Measurements from ENCODE around the gene PDC. TPM values are rescaled to one million over a fixed set of nuclear protein-coding genes. Genes with fewer than 3 reads are reported as not detected.

PDC gene
- total RNA-seq: 0.14 TPM
- polyA plus RNA-seq: 0.46 TPM
- long read RNA-seq, donor 1: 0 reads
- long read RNA-seq, donor 2: 0 reads
- long read RNA-seq, donor 3: 0 reads
- long read RNA-seq, donor 4: 0 reads
- long read RNA-seq, donor 5: 0 reads
- long read RNA-seq, donor 6: 0 reads
- long read RNA-seq, donor 7: 0 reads
- long read RNA-seq, donor 8: 0 reads
- long read RNA-seq, donor 9: 0 reads
- long read RNA-seq, donor 10: 0 reads

- DNase-seq (ENCODE audit: low read depth in 6 of 9, low spot score in 9 of 9): no peak
- Histone ChIP-seq H3K4me3 (ENCODE audit: low read length in 2 of 2) (no peak within 1 kb of the TSS), H3K27me3 (ENCODE audit: control insufficient read depth in 2 of 2, insufficient read depth in 1 of 2, low read length in 1 of 2) (no peaks in the 10 kb centered on the region), H3K4me1 (ENCODE audit: control insufficient read depth in 2 of 2, insufficient read depth in 2 of 2, low read length in 2 of 2) (no peaks in the 10 kb centered on the region), H3K9me3 (ENCODE audit: control insufficient read depth in 2 of 2, insufficient read depth in 1 of 2, low read length in 1 of 2) (no peaks in the 10 kb centered on the region), H3K27ac (ENCODE audit: low read depth in 1 of 2, low read length in 1 of 2) (no peak within 1 kb of the TSS), H3K36me3 (ENCODE audit: control insufficient read depth in 2 of 2, insufficient read depth in 2 of 2, low read length in 1 of 2) (no peaks in the 10 kb centered on the region)
- 95% methylated on average over 2 of the region's 2 CpGs for WGBS
These were observed at the start of gene PDC for GRCh38 chr1:186461014-186461413. Gene PDC (minus strand): TSS chr1:186461114. CDS start chr1:186449459, 11,655 bp downstream.

- 96% methylated on average over 2 of the region's 2 CpGs for WGBS
- H3K27ac ChIP-seq (ENCODE audit: low read depth in 1 of 2, low read length in 1 of 2): no peak overlapping the region
- H3K36me3 ChIP-seq (ENCODE audit: control insufficient read depth in 2 of 2, insufficient read depth in 2 of 2, low read length in 1 of 2): no peaks in the 10 kb centered on the region
- no peak for DNase-seq (ENCODE audit: low read depth in 6 of 9, low spot score in 9 of 9)
- H3K4me3 ChIP-seq (ENCODE audit: low read length in 2 of 2): no peak overlapping the region
- no peaks in the 10 kb centered on the region for H3K4me1 ChIP-seq (ENCODE audit: control insufficient read depth in 2 of 2, insufficient read depth in 2 of 2, low read length in 2 of 2)
- H3K27me3 ChIP-seq (ENCODE audit: control insufficient read depth in 2 of 2, insufficient read depth in 1 of 2, low read length in 1 of 2): no peaks in the 10 kb centered on the region
- H3K9me3 ChIP-seq (ENCODE audit: control insufficient read depth in 2 of 2, insufficient read depth in 1 of 2, low read length in 1 of 2): no peaks in the 10 kb centered on the region
These were observed 42.3 kb upstream of the PDC start for GRCh38 chr1:186503190-186503589.

- H3K9me3 ChIP-seq (ENCODE audit: control insufficient read depth in 2 of 2, insufficient read depth in 1 of 2, low read length in 1 of 2): no peaks in the 10 kb centered on the region
- H3K36me3 ChIP-seq (ENCODE audit: control insufficient read depth in 2 of 2, insufficient read depth in 2 of 2, low read length in 1 of 2): no peaks in the 10 kb centered on the region
- no peak overlapping the region for H3K4me3 ChIP-seq (ENCODE audit: low read length in 2 of 2)
- no peaks in the 10 kb centered on the region for H3K4me1 ChIP-seq (ENCODE audit: control insufficient read depth in 2 of 2, insufficient read depth in 2 of 2, low read length in 2 of 2)
- DNase-seq (ENCODE audit: low read depth in 6 of 9, low spot score in 9 of 9): no peak
- no peaks in the 10 kb centered on the region for H3K27me3 ChIP-seq (ENCODE audit: control insufficient read depth in 2 of 2, insufficient read depth in 1 of 2, low read length in 1 of 2)
- no peak overlapping the region for H3K27ac ChIP-seq (ENCODE audit: low read depth in 1 of 2, low read length in 1 of 2)
These were observed 41.2 kb upstream of the PDC start for GRCh38 chr1:186502087-186502486.

GRCh38 chr1:186500804-186501203 lies 39.9 kb upstream of the PDC start:
- Histone ChIP-seq H3K4me3 (ENCODE audit: low read length in 2 of 2) (no peak overlapping the region), H3K27me3 (ENCODE audit: control insufficient read depth in 2 of 2, insufficient read depth in 1 of 2, low read length in 1 of 2) (no peaks in the 10 kb centered on the region), H3K27ac (ENCODE audit: low read depth in 1 of 2, low read length in 1 of 2) (no peak overlapping the region), H3K36me3 (ENCODE audit: control insufficient read depth in 2 of 2, insufficient read depth in 2 of 2, low read length in 1 of 2) (no peaks in the 10 kb centered on the region), H3K4me1 (ENCODE audit: control insufficient read depth in 2 of 2, insufficient read depth in 2 of 2, low read length in 2 of 2) (no peaks in the 10 kb centered on the region), H3K9me3 (ENCODE audit: control insufficient read depth in 2 of 2, insufficient read depth in 1 of 2, low read length in 1 of 2) (no peaks in the 10 kb centered on the region)
- WGBS: 94% methylated on average over 1 of the region's 1 CpG
- no peak for DNase-seq (ENCODE audit: low read depth in 6 of 9, low spot score in 9 of 9)

GRCh38 chr1:186499571-186499970 lies 38.7 kb upstream of the PDC start:
- 97% methylated on average over 1 of the region's 1 CpG for WGBS
- Histone ChIP-seq H3K4me3 (ENCODE audit: low read length in 2 of 2) (no peak overlapping the region), H3K9me3 (ENCODE audit: control insufficient read depth in 2 of 2, insufficient read depth in 1 of 2, low read length in 1 of 2) (no peaks in the 10 kb centered on the region), H3K27me3 (ENCODE audit: control insufficient read depth in 2 of 2, insufficient read depth in 1 of 2, low read length in 1 of 2) (no peaks in the 10 kb centered on the region), H3K36me3 (ENCODE audit: control insufficient read depth in 2 of 2, insufficient read depth in 2 of 2, low read length in 1 of 2) (no peaks in the 10 kb centered on the region), H3K27ac (ENCODE audit: low read depth in 1 of 2, low read length in 1 of 2) (no peak overlapping the region), H3K4me1 (ENCODE audit: control insufficient read depth in 2 of 2, insufficient read depth in 2 of 2, low read length in 2 of 2) (no peaks in the 10 kb centered on the region)
- DNase-seq (ENCODE audit: low read depth in 6 of 9, low spot score in 9 of 9): no peak

- Histone ChIP-seq H3K36me3 (ENCODE audit: control insufficient read depth in 2 of 2, insufficient read depth in 2 of 2, low read length in 1 of 2) (no peaks in the 10 kb centered on the region), H3K4me3 (ENCODE audit: low read length in 2 of 2) (no peak overlapping the region), H3K9me3 (ENCODE audit: control insufficient read depth in 2 of 2, insufficient read depth in 1 of 2, low read length in 1 of 2) (no peaks in the 10 kb centered on the region), H3K4me1 (ENCODE audit: control insufficient read depth in 2 of 2, insufficient read depth in 2 of 2, low read length in 2 of 2) (no peaks in the 10 kb centered on the region), H3K27ac (ENCODE audit: low read depth in 1 of 2, low read length in 1 of 2) (no peak overlapping the region), H3K27me3 (ENCODE audit: control insufficient read depth in 2 of 2, insufficient read depth in 1 of 2, low read length in 1 of 2) (no peaks in the 10 kb centered on the region)
- WGBS: 92% methylated on average over 4 of the region's 4 CpGs
- DNase-seq (ENCODE audit: low read depth in 6 of 9, low spot score in 9 of 9): no peak
These were observed 37.9 kb upstream of the PDC start for GRCh38 chr1:186498695-186499389.

- 93% methylated on average over 4 of the region's 4 CpGs for WGBS
- no peaks in the 10 kb centered on the region for H3K36me3 ChIP-seq (ENCODE audit: control insufficient read depth in 2 of 2, insufficient read depth in 2 of 2, low read length in 1 of 2)
- H3K27me3 ChIP-seq (ENCODE audit: control insufficient read depth in 2 of 2, insufficient read depth in 1 of 2, low read length in 1 of 2): no peaks in the 10 kb centered on the region
- no peak overlapping the region for H3K4me3 ChIP-seq (ENCODE audit: low read length in 2 of 2)
- no peak for DNase-seq (ENCODE audit: low read depth in 6 of 9, low spot score in 9 of 9)
- H3K27ac ChIP-seq (ENCODE audit: low read depth in 1 of 2, low read length in 1 of 2): no peak overlapping the region
- H3K9me3 ChIP-seq (ENCODE audit: control insufficient read depth in 2 of 2, insufficient read depth in 1 of 2, low read length in 1 of 2): no peaks in the 10 kb centered on the region
- no peaks in the 10 kb centered on the region for H3K4me1 ChIP-seq (ENCODE audit: control insufficient read depth in 2 of 2, insufficient read depth in 2 of 2, low read length in 2 of 2)
These were observed 37.2 kb upstream of the PDC start for GRCh38 chr1:186498071-186498470.

GRCh38 chr1:186497651-186498050 lies 36.7 kb upstream of the PDC start:
- Histone ChIP-seq H3K9me3 (ENCODE audit: control insufficient read depth in 2 of 2, insufficient read depth in 1 of 2, low read length in 1 of 2) (no peaks in the 10 kb centered on the region), H3K4me1 (ENCODE audit: control insufficient read depth in 2 of 2, insufficient read depth in 2 of 2, low read length in 2 of 2) (no peaks in the 10 kb centered on the region), H3K27ac (ENCODE audit: low read depth in 1 of 2, low read length in 1 of 2) (no peak overlapping the region), H3K4me3 (ENCODE audit: low read length in 2 of 2) (no peak overlapping the region), H3K27me3 (ENCODE audit: control insufficient read depth in 2 of 2, insufficient read depth in 1 of 2, low read length in 1 of 2) (no peaks in the 10 kb centered on the region), H3K36me3 (ENCODE audit: control insufficient read depth in 2 of 2, insufficient read depth in 2 of 2, low read length in 1 of 2) (no peaks in the 10 kb centered on the region)
- no peak for DNase-seq (ENCODE audit: low read depth in 6 of 9, low spot score in 9 of 9)
- 97% methylated on average over 3 of the region's 3 CpGs for WGBS

GRCh38 chr1:186496171-186496851 lies 35.4 kb upstream of the PDC start:
- no peak for DNase-seq (ENCODE audit: low read depth in 6 of 9, low spot score in 9 of 9)
- H3K4me3 ChIP-seq (ENCODE audit: low read length in 2 of 2): no peak overlapping the region
- no peaks in the 10 kb centered on the region for H3K9me3 ChIP-seq (ENCODE audit: control insufficient read depth in 2 of 2, insufficient read depth in 1 of 2, low read length in 1 of 2)
- no peaks in the 10 kb centered on the region for H3K27me3 ChIP-seq (ENCODE audit: control insufficient read depth in 2 of 2, insufficient read depth in 1 of 2, low read length in 1 of 2)
- WGBS: 98% methylated on average over 2 of the region's 2 CpGs
- no peak overlapping the region for H3K27ac ChIP-seq (ENCODE audit: low read depth in 1 of 2, low read length in 1 of 2)
- H3K36me3 ChIP-seq (ENCODE audit: control insufficient read depth in 2 of 2, insufficient read depth in 2 of 2, low read length in 1 of 2): no peaks in the 10 kb centered on the region
- no peaks in the 10 kb centered on the region for H3K4me1 ChIP-seq (ENCODE audit: control insufficient read depth in 2 of 2, insufficient read depth in 2 of 2, low read length in 2 of 2)

All from thymus (tissue), 14 donors.